Uterus (tissue), 2 donors: Measurements from ENCODE around the gene MALL.

Experiments
- CTCF ChIP-seq, 4 experiments: fragments of 200-600 bp in 2 of 4; fragments of 450-650 bp in 2 of 4; sonication (generic) in 2 of 4; IDR thresholded peaks; one replicate each; pipeline ENCODE4 v1.5.1; 2016 to 2019; ENCODE audit warnings: antibody characterized with exemption in 4 of 4, mild to moderate bottlenecking in 2 of 4, moderate library complexity in 1 of 4
- POLR2A ChIP-seq, 2 donors: fragments of 450-650 bp; IDR thresholded peaks; one replicate each; pipeline ENCODE4 v1.6.1; 2016; ENCODE audit warnings: antibody characterized with exemption in 2 of 2, mild to moderate bottlenecking in 1 of 2, moderate library complexity in 1 of 2

DNA sequence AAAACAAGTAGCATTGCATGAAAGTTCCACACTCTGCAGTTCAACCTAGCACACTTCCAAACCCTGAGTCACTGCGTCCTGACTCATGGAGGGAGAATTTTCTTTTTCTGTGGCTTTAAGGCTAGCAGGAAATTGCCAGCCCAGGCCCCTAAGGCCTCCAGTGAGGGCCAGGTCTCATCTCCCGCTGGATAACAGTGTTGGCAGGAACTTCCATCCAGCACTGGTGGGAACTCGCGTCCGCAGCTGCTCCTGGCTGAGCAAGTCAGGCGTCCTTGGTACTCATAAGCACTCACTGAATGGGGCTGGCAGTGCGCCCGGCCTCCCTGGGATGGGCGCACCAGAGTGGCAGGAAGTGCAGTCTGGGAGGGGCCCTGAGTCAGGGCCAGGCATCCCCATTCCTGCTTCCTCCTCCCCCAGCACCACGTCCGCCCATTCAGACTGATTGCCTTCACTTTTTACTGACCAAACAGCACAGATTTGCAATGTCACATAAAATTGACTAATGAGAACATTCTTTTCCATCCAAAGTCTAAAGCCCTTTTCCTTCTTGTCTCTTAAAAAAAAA lies 14.3 kb downstream of the MALL start:
- TF ChIP-seq POLR2A (IDR thresholded peaks at IDR 0.05) (no peak), CTCF (IDR thresholded peaks at IDR 0.05) (peak in 1 of 4 experiments; percentile 3)
